Sigmoid colon (tissue), 7 donors: ENCODE results near the gene QSOX1. TPM values are rescaled to one million over a fixed set of nuclear protein-coding genes. Genes with fewer than 3 reads are reported as not detected.

Source experiments
- DNase-seq: peaks from one replicate; pipeline ENCODE4 v3.0.0-alpha.2; 2019
- H3K27ac ChIP-seq, 4 donors: fragments of 200-600 bp; sonication (generic); one replicate each; pipeline ENCODE4 v1.5.1; 2016 to 2019; ENCODE audit warnings: mild to moderate bottlenecking in 1 of 4
- H3K27me3 ChIP-seq, 3 donors: fragments of 200-600 bp; sonication (generic); one replicate each; pipeline ENCODE4 v1.5.1; 2019; ENCODE audit warnings: mild to moderate bottlenecking in 1 of 3
- H3K36me3 ChIP-seq, 4 donors: fragments of 200-600 bp; sonication (generic); one replicate each; pipeline ENCODE4 v1.5.1; 2016 to 2019
- H3K4me1 ChIP-seq, 4 donors: fragments of 200-600 bp; sonication (generic); one replicate each; pipeline ENCODE4 v1.5.1; 2017 to 2019
- H3K4me3 ChIP-seq, 4 donors: fragments of 200-600 bp; sonication (generic); one replicate each; pipeline ENCODE4 v1.5.1; 2017 to 2019; ENCODE audit warnings: mild to moderate bottlenecking in 2 of 4, moderate library complexity in 1 of 4
- H3K9me3 ChIP-seq, 4 donors: fragments of 200-600 bp in 3 of 4; sonication (generic) in 3 of 4; one replicate each; pipeline versions ENCODE4 v1.5.1 to v1.6.1; 2013 to 2019
- CTCF ChIP-seq, 4 experiments: fragments of 450-650 bp in 3 of 4; fragments of 200-600 bp in 1 of 4; IDR thresholded peaks; one replicate each; pipeline ENCODE4 v1.5.1; 2016 to 2019; ENCODE audit warnings: antibody characterized with exemption in 4 of 4, mild to moderate bottlenecking in 3 of 4, moderate library complexity in 2 of 4
- EP300 ChIP-seq, 4 donors: sonication (generic); formaldehyde crosslinking; IDR thresholded peaks; one replicate each; pipeline ENCODE4 v1.6.1; 2017; ENCODE audit warnings: antibody characterized with exemption in 4 of 4
- POLR2A ChIP-seq, 2 donors: fragments of 450-650 bp; IDR thresholded peaks; one replicate each; pipeline ENCODE4 v1.6.1; 2016; ENCODE audit warnings: antibody characterized with exemption in 2 of 2, mild to moderate bottlenecking in 2 of 2, moderate library complexity in 2 of 2
- POLR2AphosphoS5 ChIP-seq, 4 donors: sonication (generic); formaldehyde crosslinking; IDR thresholded peaks; one replicate each; pipeline ENCODE4 v1.6.1; 2017; ENCODE audit warnings: antibody characterized with exemption in 4 of 4
- WGBS, 2 donors: extraction: QIAGEN DNeasy Blood & Tissue Kit; methylation state at CpG; one replicate each; pipeline ENCODE4 v1.1.7; 2013; 5-methylcytosine and 5-hydroxymethylcytosine counted together
- intact Hi-C: fragments of 100-400 bp; cut with DNase I; formaldehyde crosslinking; loops from one replicate; pipeline ENCODE4 v1.15.1; 2023
- polyA plus RNA-seq, 3 donors: library from polyadenylated mRNA; stranded (reverse); fragments of 200-250 nt; gene quantifications; one replicate each; pipeline ENCODE4 v1.2.3, GENCODE V29; 2013
- total RNA-seq, 4 donors: library from RNA; depleted of rRNA; stranded (reverse); fragments of >200 nt; gene quantifications; one replicate each; pipeline ENCODE4 v1.1.0, GENCODE V29; 2016
- donor health status: healthy with polysubstance abuse.
- donor health status: Bipolar disorder and iron deficiency.
- donor health status: healthy.

QSOX1 gene
- total and polyA plus RNA-seq, 7 donors, result 26.4 to 175 (median 71.9) TPM

GRCh38 chr1:180167721-180168467, 13.2 kb downstream of the QSOX1 start:
- peaks cover 0 to 7% (median 3%) of the 10 kb centered on the region in 4 donors for H3K4me1 ChIP-seq
- DNase-seq, result peak; percentile 51
- intact Hi-C loops, result no loop called here
- TF ChIP-seq POLR2AphosphoS5 (IDR thresholded peaks at IDR 0.05) (no peak), POLR2A (IDR thresholded peaks at IDR 0.05) (no peak), EP300 (IDR thresholded peaks at IDR 0.05) (no peak), CTCF (IDR thresholded peaks at IDR 0.05) (no peak)
- H3K9me3 ChIP-seq, result no peaks in the 10 kb centered on the region
- WGBS, 2 donors, result 27 to 76% methylated on average over 13 of the region's 13 CpGs
- no peak overlapping the region for H3K4me3 ChIP-seq
- no peaks in the 10 kb centered on the region for H3K27me3 ChIP-seq
- peaks cover 0 to 12% (median 0%) of the 10 kb centered on the region in 4 donors for H3K36me3 ChIP-seq
- peak overlapping the region in 1 of 4 donors; percentile 55 for H3K27ac ChIP-seq

- TF ChIP-seq EP300 (IDR thresholded peaks at IDR 0.05), result no peak
- peak in 2 of 4 experiments; percentile 14 to 15 for TF ChIP-seq CTCF (IDR thresholded peaks at IDR 0.05)
- TF ChIP-seq POLR2AphosphoS5 (IDR thresholded peaks at IDR 0.05), result peak in 1 of 4 donors; percentile 10
- Histone ChIP-seq H3K4me1 (peaks cover 0 to 18% (median 11%) of the 10 kb centered on the region in 4 donors), H3K9me3 (no peaks in the 10 kb centered on the region), H3K27ac (no peak overlapping the region), H3K27me3 (no peaks in the 10 kb centered on the region), H3K4me3 (no peak overlapping the region), H3K36me3 (peaks cover 0 to 12% (median 0%) of the 10 kb centered on the region in 4 donors)
- DNase-seq, result peak; percentile 40
- intact Hi-C loops, result no loop called here
- WGBS, 2 donors, result 23 to 70% methylated on average over 12 of the region's 12 CpGs
These were observed 14.3 kb downstream of the QSOX1 start for GRCh38 chr1:180168786-180169639.

- Histone ChIP-seq H3K9me3 (no peaks in the 10 kb centered on the region), H3K4me3 (no peak overlapping the region), H3K36me3 (peaks cover 0 to 12% (median 0%) of the 10 kb centered on the region in 4 donors), H3K27me3 (no peaks in the 10 kb centered on the region), H3K27ac (no peak overlapping the region), H3K4me1 (peaks cover 0 to 25% (median 18%) of the 10 kb centered on the region in 4 donors)
- DNase-seq, result peak; percentile 49
- 83 to 90% methylated on average over 13 of the region's 13 CpGs for WGBS, 2 donors
- no peak for TF ChIP-seq POLR2A (IDR thresholded peaks at IDR 0.05)
- TF ChIP-seq POLR2AphosphoS5 (IDR thresholded peaks at IDR 0.05), result no peak
- TF ChIP-seq EP300 (IDR thresholded peaks at IDR 0.05), result no peak
- no peak for TF ChIP-seq CTCF (IDR thresholded peaks at IDR 0.05)
- intact Hi-C loops, result no loop called here
These were observed 15.0 kb downstream of the QSOX1 start for GRCh38 chr1:180169640-180170195.

- Histone ChIP-seq H3K36me3 (peaks cover 0 to 12% (median 0%) of the 10 kb centered on the region in 4 donors), H3K4me1 (peaks cover 0 to 25% (median 18%) of the 10 kb centered on the region in 4 donors), H3K27ac (no peak overlapping the region), H3K9me3 (no peaks in the 10 kb centered on the region), H3K27me3 (no peaks in the 10 kb centered on the region), H3K4me3 (no peak overlapping the region)
- intact Hi-C loops, result no loop called here
- TF ChIP-seq POLR2A (IDR thresholded peaks at IDR 0.05) (no peak), EP300 (IDR thresholded peaks at IDR 0.05) (no peak), CTCF (IDR thresholded peaks at IDR 0.05) (no peak), POLR2AphosphoS5 (IDR thresholded peaks at IDR 0.05) (no peak)
- peak; percentile 21 for DNase-seq
- WGBS, 2 donors, result 13 to 57% methylated on average over 4 of the region's 4 CpGs
These were observed 16.0 kb downstream of the QSOX1 start for GRCh38 chr1:180170546-180171151.
